ENCODE results near the gene PGM1.
A peak's percentile ranks its signal among the peaks of the same experiment; 100 is the strongest.

The PGM1 gene

GRCh38 chr1:63601463-63601862 is 8.3 kb downstream of the PGM1 start:
- no peak for DNase-seq

DNA sequence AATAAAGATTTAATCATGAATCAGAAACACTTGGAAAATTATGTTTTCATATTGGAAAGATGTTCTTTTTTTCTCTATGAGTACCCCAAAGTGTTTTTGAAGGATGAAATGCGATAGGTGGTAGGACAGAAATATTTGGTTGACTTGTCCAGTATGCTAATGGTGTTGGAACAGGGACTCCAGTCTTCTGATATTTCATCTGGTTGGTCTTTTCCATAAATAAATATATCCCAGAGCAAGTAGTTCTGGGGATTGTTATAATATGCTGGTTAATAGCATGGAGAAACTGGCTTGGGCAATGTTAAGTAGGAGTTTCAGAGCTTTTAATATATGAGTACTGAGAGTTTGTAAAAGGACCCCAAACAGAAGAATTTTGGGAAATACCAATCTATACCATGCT is 8.7 kb downstream of the PGM1 start:
- no peak for DNase-seq

GRCh38 chr1:63602629-63603028 is 9.4 kb downstream of the PGM1 start:
- DNase-seq: no peak

DNA sequence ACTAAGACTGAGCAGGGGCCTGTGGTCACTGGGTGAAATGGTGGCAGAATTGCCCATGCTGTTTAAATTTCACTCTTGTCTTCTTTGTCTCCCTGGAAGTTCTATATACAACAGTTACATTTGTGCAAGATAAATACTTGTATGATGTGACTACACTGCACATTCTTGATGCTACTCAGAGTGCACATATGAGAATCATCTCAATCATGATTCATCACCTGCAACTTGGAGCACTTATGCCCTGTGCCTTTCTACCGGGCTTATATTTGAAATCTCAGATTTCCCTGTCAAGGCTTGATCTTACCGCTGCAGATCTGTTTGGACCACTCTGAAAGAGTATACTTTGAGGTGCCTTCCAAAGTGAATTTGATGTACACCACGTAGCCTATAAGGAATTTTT is 10.6 kb downstream of the PGM1 start:
- DNase-seq: no peak

- no peak for DNase-seq
These were observed 14.1 kb downstream of the PGM1 start for GRCh38 chr1:63607322-63607721.

- no peak for DNase-seq
These were observed 18.0 kb downstream of the PGM1 start for GRCh38 chr1:63611231-63611630.

GRCh38 chr1:63612564-63612963 is 19.4 kb downstream of the PGM1 start:
- no peak for DNase-seq

DNA sequence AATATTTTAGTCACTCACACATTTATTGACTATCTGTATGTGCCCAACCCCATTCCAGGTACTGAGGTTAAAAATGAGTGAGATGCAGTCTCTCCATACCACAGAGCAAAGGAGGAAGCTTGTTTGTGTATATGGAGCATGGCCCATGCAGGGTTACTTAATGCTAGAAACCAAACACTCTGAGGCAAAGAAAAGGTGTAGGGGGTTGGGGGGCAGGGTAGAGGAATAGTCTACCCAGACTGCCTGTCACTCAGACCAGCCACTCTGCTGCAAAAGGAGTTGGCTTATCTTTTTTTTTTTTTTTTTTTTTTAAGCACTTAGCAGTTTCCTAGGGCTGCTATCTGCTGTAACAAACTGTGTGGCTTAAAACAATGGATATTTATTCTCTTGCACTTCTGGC is 19.8 kb downstream of the PGM1 start:
- no peak for DNase-seq

- DNase-seq: peak; percentile 69
These were observed 22.7 kb downstream of the PGM1 start for GRCh38 chr1:63615768-63616420.

DNA sequence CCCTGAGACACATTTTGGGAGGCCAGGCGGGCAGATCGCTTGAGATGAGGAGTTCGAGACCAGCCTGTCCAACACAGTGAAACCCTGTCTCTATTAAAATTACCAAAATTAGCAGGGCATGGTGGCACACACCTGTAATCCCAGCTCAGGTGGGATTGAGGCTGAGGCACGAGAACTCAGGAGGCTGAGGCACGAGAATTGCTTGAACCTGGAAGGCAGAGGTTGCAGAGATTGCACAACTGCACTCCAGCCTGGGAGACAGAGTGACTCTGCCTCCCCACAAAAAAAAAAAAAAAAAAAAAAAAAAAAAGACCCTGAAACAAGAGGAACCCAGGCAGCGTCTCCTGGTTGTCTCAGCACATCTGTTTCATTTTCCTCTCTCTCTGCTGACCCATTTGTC is 24.2 kb downstream of the PGM1 start:
- DNase-seq: no peak

DNA sequence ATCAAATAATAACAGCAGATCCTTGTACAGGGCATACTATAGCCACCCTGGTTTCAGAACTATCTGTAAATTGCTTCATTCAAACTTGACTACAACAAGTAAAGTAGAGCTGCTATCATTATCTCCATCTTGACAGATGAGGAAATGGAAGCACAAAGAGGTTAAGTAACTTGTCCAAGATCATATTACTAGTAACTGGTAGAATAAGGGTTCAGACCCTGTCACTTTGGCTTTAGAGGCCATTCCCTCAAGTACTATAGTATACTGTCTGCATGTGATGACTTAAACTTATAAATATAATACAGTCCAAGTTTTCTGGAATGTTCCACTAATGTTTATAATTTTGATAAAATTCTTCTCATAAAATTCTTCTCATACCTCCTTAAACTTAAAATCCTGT is 24.8 kb downstream of the PGM1 start:
- no peak for DNase-seq

- no peak for DNase-seq
These were observed 26.3 kb downstream of the PGM1 start for GRCh38 chr1:63619558-63619957.

DNA sequence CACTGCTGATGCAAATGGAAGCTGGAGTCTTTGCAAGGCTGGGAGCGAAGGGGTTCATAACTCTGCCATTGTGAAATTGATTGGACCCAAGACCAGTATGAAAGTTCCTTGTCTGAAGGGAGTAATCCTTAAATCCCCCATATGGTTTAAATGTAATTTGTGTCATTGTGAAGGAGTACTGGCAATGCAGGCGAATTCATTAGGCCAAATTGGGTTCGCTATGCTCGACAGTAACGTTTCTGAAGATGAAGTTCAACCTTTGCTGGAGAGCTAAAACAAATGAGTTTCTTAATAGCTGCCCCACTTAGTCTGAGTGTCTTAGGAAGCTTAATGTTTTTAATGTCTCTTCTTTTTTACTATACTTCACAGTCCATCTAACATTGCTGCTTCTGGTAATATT is 27.5 kb downstream of the PGM1 start:
- DNase-seq: no peak

GRCh38 chr1:63621075-63621474 is 27.9 kb downstream of the PGM1 start:
- DNase-seq: no peak

DNA sequence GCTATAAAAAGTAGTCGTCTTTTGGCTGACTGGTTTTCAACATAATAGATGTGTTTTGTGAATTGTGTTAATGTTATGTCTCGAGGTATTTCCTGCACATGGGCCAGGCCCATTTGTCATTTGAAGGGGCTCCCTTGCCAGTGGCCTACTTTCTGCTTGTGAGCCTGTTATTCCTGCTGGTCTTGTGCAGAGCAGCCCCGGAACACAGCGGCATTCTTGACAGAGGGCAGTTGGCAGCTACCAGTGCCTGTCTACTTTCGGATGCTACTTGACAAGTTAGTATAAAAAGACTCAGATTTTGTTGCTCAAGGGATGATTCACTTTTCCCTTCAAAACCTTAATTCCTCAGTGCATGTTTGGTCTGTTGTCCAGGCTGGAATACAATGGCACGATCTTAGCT is 28.5 kb downstream of the PGM1 start:
- no peak for DNase-seq

DNA sequence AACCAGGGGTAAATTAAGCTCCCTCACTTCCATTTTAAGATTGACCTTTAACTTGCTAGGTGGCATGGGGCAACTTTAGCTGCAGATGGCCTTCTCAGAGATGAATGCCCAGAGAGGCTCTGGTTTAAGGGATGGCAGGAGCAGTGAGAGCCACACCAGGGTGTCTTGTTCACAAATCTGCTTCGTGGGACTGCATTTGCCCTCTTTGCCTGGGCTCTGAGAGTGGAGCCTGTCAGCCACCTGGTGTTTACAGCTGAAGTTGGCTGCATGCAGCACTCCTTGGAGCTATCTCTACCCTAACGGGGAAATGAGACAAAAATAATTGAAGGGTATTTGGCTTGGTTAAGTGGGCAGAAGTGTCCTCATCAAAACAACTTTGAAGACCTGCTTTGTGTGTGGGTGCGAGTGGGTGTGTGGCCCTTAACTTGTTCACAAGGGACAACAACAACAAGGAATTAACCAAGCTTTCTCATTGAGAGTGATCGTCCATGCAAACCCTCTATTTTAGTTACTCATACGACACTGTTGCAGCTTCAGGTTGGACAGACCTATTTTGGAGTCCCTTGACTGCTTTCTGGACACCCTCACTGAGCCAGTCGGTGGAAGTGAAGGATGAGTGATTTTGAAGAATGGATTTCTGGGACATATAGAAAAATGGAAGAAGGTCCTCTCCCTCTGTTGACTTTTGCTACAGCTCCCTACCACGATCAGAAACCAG is 29.8 kb downstream of the PGM1 start:
- DNase-seq: no peak

GRCh38 chr1:63623952-63624351 is 30.7 kb downstream of the PGM1 start:
- no peak for DNase-seq

DNA sequence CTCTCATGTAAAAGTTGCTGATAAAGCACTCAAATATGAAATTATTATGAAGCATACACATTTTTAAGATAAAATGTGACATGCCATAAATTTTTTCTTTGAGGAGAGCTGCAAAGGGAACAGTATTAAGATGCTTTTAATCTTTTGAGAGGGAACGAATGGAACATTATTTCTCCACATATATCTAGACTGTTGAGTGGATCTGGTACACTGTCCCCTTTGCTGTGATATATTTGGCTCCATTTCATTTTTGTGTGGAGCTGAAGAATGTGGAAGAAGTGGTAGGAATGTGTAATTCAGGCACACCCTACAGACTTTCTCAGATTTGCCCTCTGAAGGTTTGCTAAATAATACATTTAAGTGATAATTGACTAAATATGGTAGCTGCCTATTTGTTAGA is 31.7 kb downstream of the PGM1 start:
- DNase-seq: no peak

DNA sequence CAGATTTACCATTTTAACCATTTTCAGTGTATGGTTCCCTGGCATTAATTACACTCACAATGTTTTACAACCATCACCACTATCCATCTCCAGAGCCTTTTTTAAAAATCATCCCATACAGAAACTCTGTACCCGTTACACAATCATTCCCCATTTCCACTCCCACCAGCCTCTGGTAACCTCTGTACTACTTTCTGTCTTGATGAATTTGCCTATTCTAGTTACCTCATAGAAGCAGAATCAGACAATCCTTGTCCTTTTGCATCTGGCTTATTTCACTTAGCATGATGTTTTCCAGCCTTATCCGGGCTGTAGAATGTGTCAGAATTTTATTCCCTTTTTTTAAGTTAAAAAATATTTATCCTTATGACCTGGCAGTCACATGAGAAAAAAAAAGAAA is 33.0 kb downstream of the PGM1 start:
- no peak for DNase-seq

DNA sequence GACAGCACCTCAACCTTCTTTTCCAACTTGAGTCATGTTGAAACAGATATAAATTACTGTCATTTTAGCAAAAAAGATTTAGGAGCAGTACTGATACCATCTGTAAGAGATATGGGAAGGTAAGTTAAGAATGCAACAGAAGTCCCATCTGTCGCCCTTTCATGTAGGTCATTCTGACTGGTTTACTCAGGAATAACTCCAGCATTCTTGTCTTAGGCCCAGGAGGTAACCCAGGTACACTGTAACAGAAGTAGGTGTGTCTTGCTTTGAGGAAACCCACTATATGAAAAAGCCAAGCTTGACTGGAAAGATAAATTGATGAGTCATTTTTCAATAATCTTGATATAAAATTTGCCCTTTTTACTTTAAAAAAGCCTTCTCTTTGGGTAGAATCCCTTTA is 35.4 kb downstream of the PGM1 start:
- DNase-seq: no peak

GRCh38 chr1:63630238-63630637 is 37.0 kb downstream of the PGM1 start:
- DNase-seq: no peak

- no peak for DNase-seq
These were observed 37.5 kb downstream of the PGM1 start for GRCh38 chr1:63630666-63631065.

DNA sequence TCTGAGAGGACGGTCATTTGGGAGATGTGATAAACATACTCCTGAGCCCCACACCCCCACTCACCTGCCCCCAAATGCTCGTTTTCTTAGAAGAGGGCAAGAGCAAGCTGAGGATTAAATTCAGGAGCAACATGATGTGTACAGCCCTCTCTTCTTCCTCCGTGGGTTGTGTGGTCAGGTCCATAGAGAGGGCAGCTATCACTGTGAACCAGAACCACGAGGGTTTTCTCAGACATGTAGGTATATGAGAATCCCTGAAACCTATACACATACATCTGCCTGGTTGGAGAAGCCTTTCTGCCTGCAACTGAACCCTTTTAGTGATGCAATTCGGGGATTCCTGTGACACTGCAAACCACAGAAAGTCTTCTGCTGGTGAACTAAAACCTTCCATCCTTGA is 38.9 kb downstream of the PGM1 start:
- no peak for DNase-seq

DNA sequence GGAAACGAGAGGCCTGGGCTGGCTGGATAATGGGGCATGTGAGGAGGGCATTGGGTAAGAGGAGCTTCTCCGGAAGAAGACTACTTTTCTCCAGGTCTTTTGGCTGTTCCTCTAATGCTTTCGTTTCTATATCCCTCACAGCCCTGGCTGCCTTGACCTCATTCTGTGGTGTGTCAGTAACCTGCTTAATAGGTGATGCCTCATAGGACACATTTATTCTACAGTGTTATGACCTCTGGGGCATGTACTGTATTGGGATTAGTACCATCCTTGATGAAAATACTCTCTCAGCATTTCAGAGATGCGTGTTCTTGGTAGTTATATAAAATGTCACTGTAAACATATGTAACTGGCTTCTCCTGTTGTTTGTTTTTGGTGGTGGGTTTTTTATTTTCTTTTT is 40.1 kb downstream of the PGM1 start:
- no peak for DNase-seq

- no peak for DNase-seq
These were observed 41.3 kb downstream of the PGM1 start for GRCh38 chr1:63634471-63634870.
